ENCODE measurements around the gene EGLN3.

EGLN3 gene

DNA sequence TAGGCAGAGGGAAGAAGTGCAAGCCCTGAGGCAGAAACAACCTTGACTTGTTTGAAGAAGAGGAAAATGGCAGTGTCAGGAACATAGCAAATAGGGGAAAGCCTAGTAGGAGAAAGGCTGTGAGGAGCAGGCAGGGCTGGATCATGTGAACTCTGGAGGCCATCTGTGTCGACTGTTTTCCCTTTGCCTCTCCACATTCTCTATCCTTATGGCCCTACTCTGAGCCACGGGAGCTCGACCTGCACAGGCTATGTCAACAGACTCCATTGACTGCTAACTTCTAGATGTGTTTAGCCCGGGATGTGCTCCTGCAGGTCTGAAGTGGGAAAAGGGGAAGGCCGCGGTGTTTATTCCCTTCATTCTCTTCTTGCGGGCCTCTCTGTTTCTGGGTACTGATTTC lies 35.2 kb downstream of the EGLN3 start:
- H3K4me1 ChIP-seq (ENCODE audit: insufficient read depth, poor library complexity, severe bottlenecking): peaks cover 11% of the 10 kb centered on the region
- H3K27ac ChIP-seq (ENCODE audit: poor library complexity, severe bottlenecking): no peak overlapping the region
- H3K9me3 ChIP-seq (ENCODE audit: severe bottlenecking): no peaks in the 10 kb centered on the region
- no peaks in the 10 kb centered on the region for H3K27me3 ChIP-seq (ENCODE audit: insufficient read depth, poor library complexity, severe bottlenecking)
- ATAC-seq (ENCODE audit: low read depth): no peak
- DNase-seq (ENCODE audit: low spot score): no peak
- no peak overlapping the region for H3K4me3 ChIP-seq (ENCODE audit: severe bottlenecking)
- no peaks in the 10 kb centered on the region for H3K36me3 ChIP-seq (ENCODE audit: low read depth)
- TF ChIP-seq, protein P1, sequence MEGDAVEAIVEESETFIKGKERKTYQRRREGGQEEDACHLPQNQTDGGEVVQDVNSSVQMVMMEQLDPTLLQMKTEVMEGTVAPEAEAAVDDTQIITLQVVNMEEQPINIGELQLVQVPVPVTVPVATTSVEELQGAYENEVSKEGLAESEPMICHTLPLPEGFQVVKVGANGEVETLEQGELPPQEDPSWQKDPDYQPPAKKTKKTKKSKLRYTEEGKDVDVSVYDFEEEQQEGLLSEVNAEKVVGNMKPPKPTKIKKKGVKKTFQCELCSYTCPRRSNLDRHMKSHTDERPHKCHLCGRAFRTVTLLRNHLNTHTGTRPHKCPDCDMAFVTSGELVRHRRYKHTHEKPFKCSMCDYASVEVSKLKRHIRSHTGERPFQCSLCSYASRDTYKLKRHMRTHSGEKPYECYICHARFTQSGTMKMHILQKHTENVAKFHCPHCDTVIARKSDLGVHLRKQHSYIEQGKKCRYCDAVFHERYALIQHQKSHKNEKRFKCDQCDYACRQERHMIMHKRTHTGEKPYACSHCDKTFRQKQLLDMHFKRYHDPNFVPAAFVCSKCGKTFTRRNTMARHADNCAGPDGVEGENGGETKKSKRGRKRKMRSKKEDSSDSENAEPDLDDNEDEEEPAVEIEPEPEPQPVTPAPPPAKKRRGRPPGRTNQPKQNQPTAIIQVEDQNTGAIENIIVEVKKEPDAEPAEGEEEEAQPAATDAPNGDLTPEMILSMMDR (IDR thresholded peaks at IDR 0.05; ENCODE audit: poor library complexity, severe bottlenecking): no peak

DNA sequence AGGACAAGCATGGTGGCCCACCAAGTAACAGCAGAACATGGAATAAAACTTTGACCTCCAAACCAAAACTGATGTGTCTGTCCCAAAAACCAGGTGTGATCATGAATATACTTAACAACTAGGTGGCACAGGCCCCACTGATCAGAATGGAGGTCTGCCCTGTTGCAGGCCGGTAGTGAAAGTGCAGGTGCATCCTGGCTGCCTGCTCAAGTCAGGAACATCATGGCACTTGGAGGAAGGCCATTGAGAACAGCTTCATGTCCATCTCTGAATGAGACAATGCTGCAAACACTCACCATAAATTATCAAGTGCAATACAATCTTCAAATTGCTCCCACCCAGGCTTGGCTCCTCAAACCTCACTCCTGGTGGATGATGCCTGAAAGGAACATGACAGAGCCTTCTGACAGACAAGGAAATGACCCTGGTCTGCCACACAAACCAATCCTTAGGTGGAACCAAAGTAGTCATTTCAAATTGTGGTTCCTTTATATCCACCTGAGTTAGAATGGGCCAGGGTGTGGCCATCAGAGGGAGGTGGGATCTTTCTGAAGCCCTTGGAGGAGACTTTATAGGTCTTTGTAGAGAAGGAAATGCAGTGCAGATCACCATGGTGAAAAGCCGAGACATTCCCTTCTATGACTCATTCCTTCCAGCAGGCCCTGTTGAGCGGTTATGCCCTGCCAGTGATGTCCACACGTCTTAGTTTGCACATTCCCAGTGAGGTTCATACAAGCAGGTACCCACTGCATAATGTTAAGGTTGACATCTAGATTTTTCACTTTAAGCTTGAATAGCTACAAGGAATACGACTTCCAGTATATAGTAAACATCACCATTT lies 36.0 kb downstream of the EGLN3 start:
- no peaks in the 10 kb centered on the region for H3K27me3 ChIP-seq (ENCODE audit: insufficient read depth, poor library complexity, severe bottlenecking)
- TF ChIP-seq, protein P1 (IDR thresholded peaks at IDR 0.05; ENCODE audit: poor library complexity, severe bottlenecking): no peak
- peak; percentile 95 for ATAC-seq (ENCODE audit: low read depth)

DNA sequence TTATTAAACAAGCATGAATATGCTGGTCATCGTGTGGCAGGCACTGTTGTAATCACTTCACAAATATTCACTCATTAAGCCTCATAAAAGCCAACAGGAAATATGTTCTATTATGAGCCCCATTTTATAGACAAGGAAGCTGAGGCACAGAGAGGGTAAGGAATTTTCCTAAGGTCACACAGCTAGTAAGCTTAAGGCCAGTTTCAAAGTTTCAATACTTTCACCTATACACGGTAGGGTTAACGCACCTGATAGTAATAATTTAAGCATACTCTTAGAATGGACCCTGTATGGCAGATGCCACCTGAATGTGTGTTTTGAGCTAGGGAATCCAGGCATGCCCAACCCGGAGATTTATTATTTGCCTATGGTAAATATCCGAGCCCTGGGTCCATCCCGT lies 39.8 kb downstream of the EGLN3 start:
- TF ChIP-seq, protein P1 (IDR thresholded peaks at IDR 0.05; ENCODE audit: poor library complexity, severe bottlenecking): no peak

More for the DNA sequence above, 36.0 kb downstream of the EGLN3 start:
- Histone ChIP-seq H3K36me3 (ENCODE audit: low read depth) (no peaks in the 10 kb centered on the region), H3K27ac (ENCODE audit: poor library complexity, severe bottlenecking) (no peak overlapping the region), H3K4me1 (ENCODE audit: insufficient read depth, poor library complexity, severe bottlenecking) (peaks cover 11% of the 10 kb centered on the region), H3K9me3 (ENCODE audit: severe bottlenecking) (no peaks in the 10 kb centered on the region), H3K4me3 (ENCODE audit: severe bottlenecking) (no peak overlapping the region)
- DNase-seq (ENCODE audit: low spot score): no peak

DNA sequence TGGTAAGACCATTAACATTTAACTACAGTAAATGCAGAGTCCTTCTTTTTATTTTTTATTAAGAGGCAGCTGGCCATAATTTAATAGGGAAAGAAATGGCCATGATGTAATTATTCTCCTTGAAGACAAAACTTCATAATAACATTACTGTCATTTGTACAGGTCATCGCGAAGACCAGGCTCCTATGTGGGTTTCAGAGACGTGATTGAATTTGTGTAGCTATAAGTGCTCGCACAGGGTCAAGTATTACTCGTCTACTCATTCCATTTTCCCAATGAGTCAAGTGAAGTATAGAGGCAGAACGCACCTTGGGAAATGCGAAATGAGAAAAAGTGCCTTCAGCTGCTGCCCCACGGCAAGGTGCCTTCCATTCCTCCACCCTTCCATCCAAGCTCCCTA lies 40.4 kb downstream of the EGLN3 start:
- H3K4me1 ChIP-seq (ENCODE audit: insufficient read depth, poor library complexity, severe bottlenecking): peaks cover 5% of the 10 kb centered on the region
- TF ChIP-seq, protein P1 (IDR thresholded peaks at IDR 0.05; ENCODE audit: poor library complexity, severe bottlenecking): no peak
- H3K36me3 ChIP-seq (ENCODE audit: low read depth): no peaks in the 10 kb centered on the region
- ATAC-seq (ENCODE audit: low read depth) (no peak), DNase-seq (ENCODE audit: low spot score) (no peak)
- H3K4me3 ChIP-seq (ENCODE audit: severe bottlenecking): no peak overlapping the region
- no peaks in the 10 kb centered on the region for H3K9me3 ChIP-seq (ENCODE audit: severe bottlenecking)
- no peak overlapping the region for H3K27ac ChIP-seq (ENCODE audit: poor library complexity, severe bottlenecking)
- no peaks in the 10 kb centered on the region for H3K27me3 ChIP-seq (ENCODE audit: insufficient read depth, poor library complexity, severe bottlenecking)

More for the DNA sequence above, 39.8 kb downstream of the EGLN3 start:
- Histone ChIP-seq H3K27me3 (ENCODE audit: insufficient read depth, poor library complexity, severe bottlenecking) (no peaks in the 10 kb centered on the region), H3K27ac (ENCODE audit: poor library complexity, severe bottlenecking) (no peak overlapping the region), H3K4me1 (ENCODE audit: insufficient read depth, poor library complexity, severe bottlenecking) (peaks cover 7% of the 10 kb centered on the region), H3K36me3 (ENCODE audit: low read depth) (no peaks in the 10 kb centered on the region), H3K4me3 (ENCODE audit: severe bottlenecking) (no peak overlapping the region), H3K9me3 (ENCODE audit: severe bottlenecking) (no peaks in the 10 kb centered on the region)
- DNase-seq (ENCODE audit: low spot score) (no peak), ATAC-seq (ENCODE audit: low read depth) (no peak)

Data from RWPE2 (cell line).